Measurements from ENCODE around the gene ATP13A4. TPM values are rescaled to one million over a fixed set of nuclear protein-coding genes. Genes with fewer than 3 reads are reported as not detected.

The ATP13A4 gene
- total RNA-seq, 2 donors from 2014 or later, result 0.57 to 1.3 TPM

GRCh38 chr3:193572426-193572908 is 17.8 kb upstream of the ATP13A4 start:
- Histone ChIP-seq H3K9ac (ENCODE audit: extremely low read depth, low read length, poor library complexity, severe bottlenecking) (no peak overlapping the region), H3K9me3 (ENCODE audit: control insufficient read depth, low read length) (no peaks in the 10 kb centered on the region), H3K4me3 (ENCODE audit: low read length) (no peak overlapping the region), H3K27me3 (ENCODE audit: control insufficient read depth, insufficient read depth, low read length, poor library complexity, severe bottlenecking) (no peaks in the 10 kb centered on the region), H3K27ac (ENCODE audit: low read depth, low read length) (no peak overlapping the region), H3K36me3 (ENCODE audit: control insufficient read depth, insufficient read depth, low read length) (no peaks in the 10 kb centered on the region), H3K4me1 (ENCODE audit: control insufficient read depth, insufficient read depth, low read length) (no peaks in the 10 kb centered on the region)
- TF ChIP-seq CTCF (conservative IDR thresholded peaks at IDR 0.05), result peak; percentile 94
- H3K27ac Mint-ChIP-seq, result no peak overlapping the region
- no peak overlapping the region for H3K4me3 Mint-ChIP-seq
- H3K9me3 Mint-ChIP-seq, result no peaks in the 10 kb centered on the region
- peaks cover 2% of the 10 kb centered on the region for H3K27me3 Mint-ChIP-seq (ENCODE audit: insufficient read depth)
- DNase-seq, result peak; percentile 87
- no peaks in the 10 kb centered on the region for H3K36me3 Mint-ChIP-seq (ENCODE audit: low read depth)
- 18 to 22% methylated on average over 9 to 10 of the region's 10 CpGs for WGBS, 2 experiments (ENCODE audit: insufficient coverage in 1 of 2, insufficient read length in 1 of 2)
- H3K4me1 Mint-ChIP-seq, result peaks cover 3% of the 10 kb centered on the region

GRCh38 chr3:193569119-193569518 is 14.4 kb upstream of the ATP13A4 start:
- Mint-ChIP-seq H3K27ac (no peak overlapping the region), H3K4me1 (peaks cover 3% of the 10 kb centered on the region), H3K4me3 (no peak overlapping the region), H3K36me3 (ENCODE audit: low read depth) (no peaks in the 10 kb centered on the region), H3K9me3 (no peaks in the 10 kb centered on the region), H3K27me3 (ENCODE audit: insufficient read depth) (no peaks in the 10 kb centered on the region)
- no peaks in the 10 kb centered on the region for H3K4me1 ChIP-seq (ENCODE audit: control insufficient read depth, insufficient read depth, low read length)
- no peak overlapping the region for H3K27ac ChIP-seq (ENCODE audit: low read depth, low read length)
- H3K4me3 ChIP-seq (ENCODE audit: low read length), result no peak overlapping the region
- TF ChIP-seq CTCF (conservative IDR thresholded peaks at IDR 0.05), result no peak
- no peaks in the 10 kb centered on the region for H3K36me3 ChIP-seq (ENCODE audit: control insufficient read depth, insufficient read depth, low read length)
- no peak overlapping the region for H3K9ac ChIP-seq (ENCODE audit: extremely low read depth, low read length, poor library complexity, severe bottlenecking)
- WGBS, 2 experiments (ENCODE audit: insufficient coverage in 1 of 2, insufficient read length in 1 of 2), result 89 to 91% methylated on average over 2 of the region's 2 CpGs
- DNase-seq, result no peak
- no peaks in the 10 kb centered on the region for H3K9me3 ChIP-seq (ENCODE audit: control insufficient read depth, low read length)
- H3K27me3 ChIP-seq (ENCODE audit: control insufficient read depth, insufficient read depth, low read length, poor library complexity, severe bottlenecking), result no peaks in the 10 kb centered on the region

GRCh38 chr3:193564012-193564411 is 9.3 kb upstream of the ATP13A4 start:
- no peaks in the 10 kb centered on the region for H3K4me1 ChIP-seq (ENCODE audit: control insufficient read depth, insufficient read depth, low read length)
- H3K36me3 Mint-ChIP-seq (ENCODE audit: low read depth), result no peaks in the 10 kb centered on the region

More at GRCh38 chr3:193564012-193564411, 9.3 kb upstream of the ATP13A4 start:
- DNase-seq, result peak; percentile 74
- Mint-ChIP-seq H3K4me3 (no peak overlapping the region), H3K9me3 (no peaks in the 10 kb centered on the region), H3K27ac (no peak overlapping the region), H3K27me3 (ENCODE audit: insufficient read depth) (no peaks in the 10 kb centered on the region), H3K4me1 (no peaks in the 10 kb centered on the region)
- Histone ChIP-seq H3K9ac (ENCODE audit: extremely low read depth, low read length, poor library complexity, severe bottlenecking) (no peak overlapping the region), H3K36me3 (ENCODE audit: control insufficient read depth, insufficient read depth, low read length) (no peaks in the 10 kb centered on the region), H3K27ac (ENCODE audit: low read depth, low read length) (no peak overlapping the region), H3K4me3 (ENCODE audit: low read length) (no peak overlapping the region), H3K27me3 (ENCODE audit: control insufficient read depth, insufficient read depth, low read length, poor library complexity, severe bottlenecking) (no peaks in the 10 kb centered on the region), H3K9me3 (ENCODE audit: control insufficient read depth, low read length) (no peaks in the 10 kb centered on the region)
- WGBS, 2 experiments (ENCODE audit: insufficient coverage in 1 of 2, insufficient read length in 1 of 2), result 88% methylated on average over 1 of the region's 1 CpG; no CpG with 5 or more reads in 1 of the 2 experiments
- TF ChIP-seq CTCF (conservative IDR thresholded peaks at IDR 0.05), result peak; percentile 69

Measured in endodermal cell (in vitro differentiated cells).